ENCODE data around the gene SLC37A4. TPM values are rescaled to one million over a fixed set of nuclear protein-coding genes. Genes with fewer than 3 reads are reported as not detected.

SLC37A4 gene
- total and polyA plus RNA-seq, 2 of the 13 experiments (the other 11 are each of a cell fraction or from before 2014, with no cell fraction given): 43.0 to 56.1 TPM

GRCh38 chr11:119057000-119057769 is 26.5 kb upstream of the SLC37A4 start, which contains the start of gene HYOU1 (continued):
- peak; percentile 82 for TF ChIP-seq HNRNPLL (IDR thresholded peaks at IDR 0.05; ENCODE audit: low read depth, low read length, poor library complexity, severe bottlenecking)
- no peak for TF ChIP-seq TEAD2 (CRISPR knock-in tag; IDR thresholded peaks at IDR 0.05)
- no peak for TF ChIP-seq SMARCC2 (IDR thresholded peaks at IDR 0.05)
- no peak for TF ChIP-seq CAMTA2 (CRISPR knock-in tag; IDR thresholded peaks at IDR 0.05; ENCODE audit: borderline replicate concordance)
- peak; percentile 66; the same call in 1 of the 2 replicates for TF ChIP-seq KDM5B (CRISPR knock-in tag; IDR thresholded peaks at IDR 0.05; ENCODE audit: borderline replicate concordance)
- TF ChIP-seq FOXC1 (CRISPR knock-in tag; IDR thresholded peaks at IDR 0.05; ENCODE audit: borderline replicate concordance): no peak
- TF ChIP-seq, protein P1, sequence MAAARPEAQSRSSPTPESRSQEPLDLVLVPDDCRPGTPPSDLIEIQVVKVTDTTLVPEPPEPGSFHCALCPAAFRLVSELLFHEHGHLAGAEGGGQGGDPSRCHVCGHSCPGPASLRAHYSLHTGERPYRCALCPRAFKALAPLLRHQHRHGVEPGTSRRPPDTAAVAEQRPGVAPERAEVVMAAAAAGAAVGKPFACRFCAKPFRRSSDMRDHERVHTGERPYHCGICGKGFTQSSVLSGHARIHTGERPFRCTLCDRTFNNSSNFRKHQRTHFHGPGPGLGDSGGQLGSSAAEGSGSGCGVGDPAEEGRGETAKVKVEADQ (CRISPR knock-in tag; IDR thresholded peaks at IDR 0.05; ENCODE audit: borderline replicate concordance): no peak
- TF ChIP-seq STAG1 (CRISPR knock-in tag; IDR thresholded peaks at IDR 0.05): no peak
- TF ChIP-seq XRCC5 (optimal IDR thresholded peaks at IDR 0.05; ENCODE audit: low read length): peak; percentile 79
- no peak for TF ChIP-seq HHEX (CRISPR knock-in tag; IDR thresholded peaks at IDR 0.05)
- no peak for TF ChIP-seq MAFG (CRISPR knock-in tag; IDR thresholded peaks at IDR 0.05)
- no peak for TF ChIP-seq SRSF4 (IDR thresholded peaks at IDR 0.05; ENCODE audit: low read depth, low read length, poor library complexity, severe bottlenecking)
- no peak for TF ChIP-seq ZNF274 (CRISPR knock-in tag; IDR thresholded peaks at IDR 0.05)
- TF ChIP-seq CBX1 (IDR thresholded peaks at IDR 0.05; ENCODE audit: low read depth): no peak
- no peak for TF ChIP-seq KLF12 (CRISPR knock-in tag; IDR thresholded peaks at IDR 0.05; ENCODE audit: borderline replicate concordance)
- no peak for TF ChIP-seq PCBP2 (optimal IDR thresholded peaks at IDR 0.05; ENCODE audit: low read depth, low read length, poor library complexity, severe bottlenecking)
- TF ChIP-seq CREB3 (CRISPR knock-in tag; IDR thresholded peaks at IDR 0.05): no peak
- no peak for TF ChIP-seq ZBTB7A (CRISPR knock-in tag; IDR thresholded peaks at IDR 0.05)
- no peak for TF ChIP-seq JDP2 (CRISPR knock-in tag; IDR thresholded peaks at IDR 0.05; ENCODE audit: borderline replicate concordance)
- TF ChIP-seq, protein P2, sequence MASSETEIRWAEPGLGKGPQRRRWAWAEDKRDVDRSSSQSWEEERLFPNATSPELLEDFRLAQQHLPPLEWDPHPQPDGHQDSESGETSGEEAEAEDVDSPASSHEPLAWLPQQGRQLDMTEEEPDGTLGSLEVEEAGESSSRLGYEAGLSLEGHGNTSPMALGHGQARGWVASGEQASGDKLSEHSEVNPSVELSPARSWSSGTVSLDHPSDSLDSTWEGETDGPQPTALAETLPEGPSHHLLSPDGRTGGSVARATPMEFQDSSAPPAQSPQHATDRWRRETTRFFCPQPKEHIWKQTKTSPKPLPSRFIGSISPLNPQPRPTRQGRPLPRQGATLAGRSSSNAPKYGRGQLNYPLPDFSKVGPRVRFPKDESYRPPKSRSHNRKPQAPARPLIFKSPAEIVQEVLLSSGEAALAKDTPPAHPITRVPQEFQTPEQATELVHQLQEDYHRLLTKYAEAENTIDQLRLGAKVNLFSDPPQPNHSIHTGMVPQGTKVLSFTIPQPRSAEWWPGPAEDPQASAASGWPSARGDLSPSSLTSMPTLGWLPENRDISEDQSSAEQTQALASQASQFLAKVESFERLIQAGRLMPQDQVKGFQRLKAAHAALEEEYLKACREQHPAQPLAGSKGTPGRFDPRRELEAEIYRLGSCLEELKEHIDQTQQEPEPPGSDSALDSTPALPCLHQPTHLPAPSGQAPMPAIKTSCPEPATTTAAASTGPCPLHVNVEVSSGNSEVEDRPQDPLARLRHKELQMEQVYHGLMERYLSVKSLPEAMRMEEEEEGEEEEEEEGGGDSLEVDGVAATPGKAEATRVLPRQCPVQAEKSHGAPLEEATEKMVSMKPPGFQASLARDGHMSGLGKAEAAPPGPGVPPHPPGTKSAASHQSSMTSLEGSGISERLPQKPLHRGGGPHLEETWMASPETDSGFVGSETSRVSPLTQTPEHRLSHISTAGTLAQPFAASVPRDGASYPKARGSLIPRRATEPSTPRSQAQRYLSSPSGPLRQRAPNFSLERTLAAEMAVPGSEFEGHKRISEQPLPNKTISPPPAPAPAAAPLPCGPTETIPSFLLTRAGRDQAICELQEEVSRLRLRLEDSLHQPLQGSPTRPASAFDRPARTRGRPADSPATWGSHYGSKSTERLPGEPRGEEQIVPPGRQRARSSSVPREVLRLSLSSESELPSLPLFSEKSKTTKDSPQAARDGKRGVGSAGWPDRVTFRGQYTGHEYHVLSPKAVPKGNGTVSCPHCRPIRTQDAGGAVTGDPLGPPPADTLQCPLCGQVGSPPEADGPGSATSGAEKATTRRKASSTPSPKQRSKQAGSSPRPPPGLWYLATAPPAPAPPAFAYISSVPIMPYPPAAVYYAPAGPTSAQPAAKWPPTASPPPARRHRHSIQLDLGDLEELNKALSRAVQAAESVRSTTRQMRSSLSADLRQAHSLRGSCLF (CRISPR knock-in tag; IDR thresholded peaks at IDR 0.05; ENCODE audit: borderline replicate concordance): no peak
- no peak for TF ChIP-seq MATR3 (CRISPR knock-in tag; IDR thresholded peaks at IDR 0.05)
- TF ChIP-seq, protein P3, sequence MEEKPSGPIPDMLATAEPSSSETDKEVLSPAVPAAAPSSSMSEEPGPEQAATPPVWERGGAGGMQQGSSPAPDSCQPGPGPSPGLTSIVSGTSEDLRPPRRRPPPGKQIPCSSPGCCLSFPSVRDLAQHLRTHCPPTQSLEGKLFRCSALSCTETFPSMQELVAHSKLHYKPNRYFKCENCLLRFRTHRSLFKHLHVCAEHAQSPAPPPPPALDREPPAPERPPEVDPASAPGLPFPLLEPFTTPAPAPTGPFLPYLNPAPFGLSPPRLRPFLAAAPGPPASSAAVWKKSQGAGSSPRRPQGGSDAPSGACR (CRISPR knock-in tag; IDR thresholded peaks at IDR 0.05): 0 out of 2 replicates have a peak, but pooled peaks have one; percentile 50

All from HepG2 (cell line).